ENCODE measurements around the gene SLC14A1. TPM values are rescaled to one million over a fixed set of nuclear protein-coding genes. Genes with fewer than 3 reads are reported as not detected.

SLC14A1 gene
- total RNA-seq, 2 donors from 2014 or later: 3.6 to 12.5 TPM

DNA sequence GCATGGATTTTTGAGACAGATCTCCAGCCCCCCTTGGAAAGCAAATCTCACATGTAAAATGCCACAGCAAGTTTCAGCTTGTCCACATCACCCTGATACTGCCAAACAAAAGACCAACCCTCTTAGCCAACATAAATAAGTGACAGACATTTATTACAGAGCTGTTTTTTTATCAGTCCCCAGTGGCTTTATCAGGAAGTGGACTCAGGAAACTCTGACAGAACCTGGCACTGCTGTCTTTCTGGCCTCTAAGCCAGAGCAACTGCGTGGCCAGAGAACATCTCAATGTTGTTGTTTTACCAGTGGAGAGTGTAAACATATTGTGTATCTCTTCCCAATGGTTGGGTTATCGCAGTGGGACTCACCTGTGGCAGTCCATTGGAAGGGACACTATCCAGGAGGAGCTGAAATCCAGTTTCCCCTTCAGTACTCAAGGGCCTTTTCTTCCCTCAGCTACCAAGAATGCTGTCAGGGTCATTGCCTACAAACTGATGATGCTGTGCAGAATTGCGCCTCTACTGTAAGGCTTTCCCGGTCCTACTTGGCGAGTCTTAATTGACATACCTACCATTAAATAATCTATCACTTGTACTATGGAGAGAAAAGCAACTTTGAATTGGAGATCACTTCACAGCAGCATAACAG is 22.0 kb downstream of the SLC14A1 start:
- DNase-seq (peak in 1 of 4 donors; percentile 9), ATAC-seq (peak; percentile 78)
- Histone ChIP-seq H3K4me1 (peaks cover 20% of the 10 kb centered on the region), H3K27me3 (no peaks in the 10 kb centered on the region), H3K4me3 (no peak overlapping the region), H3K9me3 (no peaks in the 10 kb centered on the region), H3K36me3 (replicated peaks in 1 of 2; ENCODE audit: insufficient read depth in 1 of 2, low read depth in 2 of 2) (no peaks in the 10 kb centered on the region), H3K27ac (peak overlapping the region in 3 of 4 donors; percentile 34 to 79 (median 66))
- 46 to 48% methylated on average over 5 of the region's 5 CpGs for WGBS, 2 donors
- no peak for TF ChIP-seq POLR2A (IDR thresholded peaks at IDR 0.05)
- TF ChIP-seq, protein P1, sequence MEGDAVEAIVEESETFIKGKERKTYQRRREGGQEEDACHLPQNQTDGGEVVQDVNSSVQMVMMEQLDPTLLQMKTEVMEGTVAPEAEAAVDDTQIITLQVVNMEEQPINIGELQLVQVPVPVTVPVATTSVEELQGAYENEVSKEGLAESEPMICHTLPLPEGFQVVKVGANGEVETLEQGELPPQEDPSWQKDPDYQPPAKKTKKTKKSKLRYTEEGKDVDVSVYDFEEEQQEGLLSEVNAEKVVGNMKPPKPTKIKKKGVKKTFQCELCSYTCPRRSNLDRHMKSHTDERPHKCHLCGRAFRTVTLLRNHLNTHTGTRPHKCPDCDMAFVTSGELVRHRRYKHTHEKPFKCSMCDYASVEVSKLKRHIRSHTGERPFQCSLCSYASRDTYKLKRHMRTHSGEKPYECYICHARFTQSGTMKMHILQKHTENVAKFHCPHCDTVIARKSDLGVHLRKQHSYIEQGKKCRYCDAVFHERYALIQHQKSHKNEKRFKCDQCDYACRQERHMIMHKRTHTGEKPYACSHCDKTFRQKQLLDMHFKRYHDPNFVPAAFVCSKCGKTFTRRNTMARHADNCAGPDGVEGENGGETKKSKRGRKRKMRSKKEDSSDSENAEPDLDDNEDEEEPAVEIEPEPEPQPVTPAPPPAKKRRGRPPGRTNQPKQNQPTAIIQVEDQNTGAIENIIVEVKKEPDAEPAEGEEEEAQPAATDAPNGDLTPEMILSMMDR (IDR thresholded peaks at IDR 0.05): peak in 2 of 7 experiments; percentile 2 to 5
- intact Hi-C loops (cut with DNase I): no loop called here

DNA sequence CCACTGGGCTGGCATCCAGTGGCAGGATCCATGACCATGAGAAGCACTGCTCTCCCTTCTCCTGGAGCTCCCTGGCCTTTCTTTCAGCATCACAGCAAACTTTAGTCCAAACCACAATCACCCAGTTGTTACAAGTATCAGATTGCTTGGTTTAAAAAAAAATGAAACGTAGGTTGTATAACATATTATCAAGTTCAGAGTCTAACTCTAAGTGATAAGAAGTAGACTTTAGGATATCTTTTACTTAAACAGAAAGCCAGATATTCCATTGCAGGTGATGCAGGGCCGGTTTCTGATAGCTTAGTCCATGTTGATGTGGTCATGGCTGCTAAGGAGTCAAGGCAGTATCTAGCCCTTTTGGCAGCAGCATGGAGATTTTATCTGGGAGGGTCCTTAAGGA is 24.5 kb downstream of the SLC14A1 start:
- Histone ChIP-seq H3K9me3 (no peaks in the 10 kb centered on the region), H3K4me3 (no peak overlapping the region), H3K27me3 (no peaks in the 10 kb centered on the region), H3K27ac (no peak overlapping the region), H3K4me1 (peaks cover 20% of the 10 kb centered on the region), H3K36me3 (replicated peaks in 1 of 2; ENCODE audit: insufficient read depth in 1 of 2, low read depth in 2 of 2) (no peaks in the 10 kb centered on the region)
- 41 to 54% methylated on average over 2 of the region's 2 CpGs for WGBS, 2 donors
- ATAC-seq (no peak), DNase-seq (no peak)
- intact Hi-C loops (cut with DNase I): no loop called here
- TF ChIP-seq, protein P1 (IDR thresholded peaks at IDR 0.05): no peak
- no peak for TF ChIP-seq POLR2A (IDR thresholded peaks at IDR 0.05)

DNA sequence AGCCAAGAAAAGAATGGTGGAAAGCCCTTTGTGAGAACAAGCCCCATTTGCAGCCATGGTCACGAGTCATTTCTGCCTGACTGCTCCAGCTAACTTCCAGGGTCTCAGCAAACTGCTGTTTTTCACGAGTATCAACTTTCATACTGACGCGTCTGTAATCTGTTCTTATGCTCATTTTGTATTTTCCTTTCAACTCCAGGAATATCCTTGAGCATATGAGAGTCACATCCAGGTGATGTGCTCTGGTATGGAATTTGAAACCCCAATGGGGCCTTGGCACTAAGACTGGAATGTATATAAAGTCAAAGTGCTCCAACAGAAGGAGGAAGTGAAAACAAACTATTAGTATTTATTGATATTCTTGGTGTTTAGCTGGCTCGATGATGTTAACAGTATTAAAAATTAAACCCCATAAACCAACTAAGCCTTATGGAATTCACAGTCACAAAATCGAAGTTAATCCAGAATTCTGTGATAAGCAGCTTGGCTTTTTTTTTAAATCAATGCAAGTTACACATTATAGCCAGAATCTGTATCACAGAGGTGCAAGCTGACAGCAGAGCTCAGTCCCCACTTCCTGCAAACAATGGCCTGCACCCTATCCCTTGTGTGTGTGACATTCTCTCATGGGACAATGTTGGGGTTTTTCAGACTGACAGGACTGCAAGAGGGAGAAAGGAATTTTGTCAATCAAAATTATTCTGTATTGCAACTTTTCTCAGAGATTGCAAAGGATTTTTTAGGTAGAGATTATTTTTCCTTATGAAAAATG is 26.1 kb downstream of the SLC14A1 start:
- no peaks in the 10 kb centered on the region for H3K36me3 ChIP-seq (replicated peaks in 1 of 2; ENCODE audit: insufficient read depth in 1 of 2, low read depth in 2 of 2)
- no peaks in the 10 kb centered on the region for H3K9me3 ChIP-seq
- WGBS, 2 donors: 32 to 49% methylated on average over 6 of the region's 6 CpGs
- ATAC-seq (peak; percentile 31), DNase-seq (no peak)
- intact Hi-C loops (cut with DNase I): no loop called here
- H3K4me1 ChIP-seq: peaks cover 19% of the 10 kb centered on the region
- TF ChIP-seq, protein P1 (IDR thresholded peaks at IDR 0.05): no peak
- no peak for TF ChIP-seq POLR2A (IDR thresholded peaks at IDR 0.05)
- no peak overlapping the region for H3K4me3 ChIP-seq
- no peaks in the 10 kb centered on the region for H3K27me3 ChIP-seq
- H3K27ac ChIP-seq: peak overlapping the region in 2 of 4 donors; percentile 48 to 51

DNA sequence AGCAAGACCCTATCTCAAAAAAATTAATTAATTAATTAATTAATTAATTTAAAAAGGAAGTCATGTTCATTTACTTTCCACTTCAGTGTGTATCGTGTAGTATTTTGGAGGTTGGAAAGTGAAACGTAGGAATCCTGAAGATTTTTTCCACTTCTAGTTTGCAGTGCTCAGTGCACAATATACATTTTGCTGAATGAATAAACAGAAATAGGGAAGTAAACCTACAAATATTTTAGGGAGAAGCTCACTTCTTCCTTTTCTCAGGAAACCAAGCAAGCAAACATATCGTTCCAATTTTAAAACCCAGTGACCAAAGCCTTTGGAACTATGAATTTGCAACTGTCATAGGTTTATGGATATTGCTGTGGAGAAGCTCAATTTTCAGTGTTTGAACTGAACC is 27.8 kb downstream of the SLC14A1 start:
- Histone ChIP-seq H3K36me3 (replicated peaks in 1 of 2; ENCODE audit: insufficient read depth in 1 of 2, low read depth in 2 of 2) (no peaks in the 10 kb centered on the region), H3K27me3 (no peaks in the 10 kb centered on the region), H3K27ac (no peak overlapping the region), H3K4me3 (no peak overlapping the region), H3K4me1 (peaks cover 12% of the 10 kb centered on the region), H3K9me3 (no peaks in the 10 kb centered on the region)
- no peak for ATAC-seq
- 74 to 81% methylated on average over 3 of the region's 3 CpGs for WGBS, 2 donors
- TF ChIP-seq, protein P1 (IDR thresholded peaks at IDR 0.05): no peak
- no peak for TF ChIP-seq POLR2A (IDR thresholded peaks at IDR 0.05)
- no peak for DNase-seq
- intact Hi-C loops (cut with DNase I): no loop called here
